Measurements from ENCODE around the gene SCN2A. TPM values are rescaled to one million over a fixed set of nuclear protein-coding genes. Genes with fewer than 3 reads are reported as not detected.

SCN2A gene
- total RNA-seq, 2 experiments from 2014 or later, result not detected

DNA sequence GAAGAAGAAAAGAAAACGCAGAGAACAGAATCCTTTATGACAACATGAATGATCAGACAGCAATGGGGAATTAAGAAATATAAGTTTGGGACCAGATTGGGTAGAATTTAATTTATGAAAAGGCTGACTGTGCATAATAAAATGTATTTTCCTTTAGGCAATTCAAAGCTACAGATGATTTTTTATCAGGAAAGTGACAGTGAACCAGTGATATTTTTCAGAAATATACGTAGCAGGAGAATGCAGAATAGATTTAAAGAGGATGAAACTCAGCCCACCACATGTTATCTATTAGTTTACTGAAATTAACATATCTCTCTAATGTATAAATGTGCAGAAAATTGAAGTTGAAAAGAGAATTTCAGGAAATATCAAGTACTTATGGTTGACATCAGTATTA lies 110.0 kb downstream of the SCN2A start:
- intact Hi-C loops (cut with DNase I, micrococcal nuclease), result no loop called here
- Mint-ChIP-seq H3K4me1 (ENCODE audit: low read depth) (no peaks in the 10 kb centered on the region), H3K27me3 (peaks cover 6% of the 10 kb centered on the region), H3K36me3 (ENCODE audit: low read depth) (no peaks in the 10 kb centered on the region), H3K4me3 (no peak overlapping the region), H3K9me3 (no peaks in the 10 kb centered on the region), H3K27ac (no peak overlapping the region)
- H3K27me3 ChIP-seq (ENCODE audit: control insufficient read depth in 1 of 2, insufficient read depth in 2 of 2, low read length in 2 of 2), result no peaks in the 10 kb centered on the region
- TF ChIP-seq, protein P1, sequence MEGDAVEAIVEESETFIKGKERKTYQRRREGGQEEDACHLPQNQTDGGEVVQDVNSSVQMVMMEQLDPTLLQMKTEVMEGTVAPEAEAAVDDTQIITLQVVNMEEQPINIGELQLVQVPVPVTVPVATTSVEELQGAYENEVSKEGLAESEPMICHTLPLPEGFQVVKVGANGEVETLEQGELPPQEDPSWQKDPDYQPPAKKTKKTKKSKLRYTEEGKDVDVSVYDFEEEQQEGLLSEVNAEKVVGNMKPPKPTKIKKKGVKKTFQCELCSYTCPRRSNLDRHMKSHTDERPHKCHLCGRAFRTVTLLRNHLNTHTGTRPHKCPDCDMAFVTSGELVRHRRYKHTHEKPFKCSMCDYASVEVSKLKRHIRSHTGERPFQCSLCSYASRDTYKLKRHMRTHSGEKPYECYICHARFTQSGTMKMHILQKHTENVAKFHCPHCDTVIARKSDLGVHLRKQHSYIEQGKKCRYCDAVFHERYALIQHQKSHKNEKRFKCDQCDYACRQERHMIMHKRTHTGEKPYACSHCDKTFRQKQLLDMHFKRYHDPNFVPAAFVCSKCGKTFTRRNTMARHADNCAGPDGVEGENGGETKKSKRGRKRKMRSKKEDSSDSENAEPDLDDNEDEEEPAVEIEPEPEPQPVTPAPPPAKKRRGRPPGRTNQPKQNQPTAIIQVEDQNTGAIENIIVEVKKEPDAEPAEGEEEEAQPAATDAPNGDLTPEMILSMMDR (IDR thresholded peaks at IDR 0.05), result no peak
- ATAC-seq (ENCODE audit: poor library complexity) (no peak), DNase-seq (no peak)
- no peak overlapping the region for H3K27ac ChIP-seq (ENCODE audit: low read depth in 1 of 2, low read length in 2 of 2)
- no peaks in the 10 kb centered on the region for H3K4me1 ChIP-seq (ENCODE audit: insufficient read depth, low read length)
- ChIA-PET CTCF (no interaction called here), POLR2A (no interaction called here)
- H3K4me3 ChIP-seq (ENCODE audit: low read length), result no peak overlapping the region
- H3K9me3 ChIP-seq (ENCODE audit: control insufficient read depth in 1 of 2, insufficient read depth in 1 of 2, low read length in 2 of 2), result no peaks in the 10 kb centered on the region
- H3K36me3 ChIP-seq (ENCODE audit: insufficient read depth, low read length), result no peaks in the 10 kb centered on the region

DNA sequence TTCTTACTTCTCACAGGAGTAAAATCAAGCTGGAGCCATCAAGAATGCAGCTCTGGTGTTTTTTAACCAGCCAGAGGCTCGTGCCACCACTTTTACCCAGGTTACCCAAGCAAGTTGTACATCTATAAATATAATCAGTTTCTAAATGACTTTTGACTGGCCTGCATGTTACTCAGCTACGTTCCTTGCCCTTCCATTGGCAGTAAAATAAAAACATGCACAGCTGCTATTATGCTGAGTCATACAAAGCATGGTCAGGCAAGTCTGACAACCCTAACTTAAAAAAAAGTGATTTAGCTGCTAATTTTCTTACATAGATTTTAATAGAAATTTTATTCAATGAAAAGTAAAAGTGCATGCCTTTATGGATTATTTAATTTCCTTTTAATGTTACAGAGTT lies 118.5 kb downstream of the SCN2A start:
- ChIA-PET CTCF (no interaction called here), POLR2A (no interaction called here)
- Mint-ChIP-seq H3K4me3 (no peak overlapping the region), H3K27me3 (no peaks in the 10 kb centered on the region), H3K9me3 (no peaks in the 10 kb centered on the region), H3K27ac (no peak overlapping the region), H3K4me1 (ENCODE audit: low read depth) (no peaks in the 10 kb centered on the region), H3K36me3 (ENCODE audit: low read depth) (no peaks in the 10 kb centered on the region)
- Histone ChIP-seq H3K4me1 (ENCODE audit: insufficient read depth, low read length) (no peaks in the 10 kb centered on the region), H3K9me3 (ENCODE audit: control insufficient read depth in 1 of 2, insufficient read depth in 1 of 2, low read length in 2 of 2) (no peaks in the 10 kb centered on the region), H3K36me3 (ENCODE audit: insufficient read depth, low read length) (no peaks in the 10 kb centered on the region), H3K27me3 (ENCODE audit: control insufficient read depth in 1 of 2, insufficient read depth in 2 of 2, low read length in 2 of 2) (no peaks in the 10 kb centered on the region), H3K4me3 (ENCODE audit: low read length) (no peak overlapping the region), H3K27ac (ENCODE audit: low read depth in 1 of 2, low read length in 2 of 2) (no peak overlapping the region)
- intact Hi-C loops (cut with DNase I, micrococcal nuclease), result no loop called here
- no peak for DNase-seq
- no peak for ATAC-seq (ENCODE audit: poor library complexity)
- TF ChIP-seq, protein P1 (IDR thresholded peaks at IDR 0.05), result no peak

DNA sequence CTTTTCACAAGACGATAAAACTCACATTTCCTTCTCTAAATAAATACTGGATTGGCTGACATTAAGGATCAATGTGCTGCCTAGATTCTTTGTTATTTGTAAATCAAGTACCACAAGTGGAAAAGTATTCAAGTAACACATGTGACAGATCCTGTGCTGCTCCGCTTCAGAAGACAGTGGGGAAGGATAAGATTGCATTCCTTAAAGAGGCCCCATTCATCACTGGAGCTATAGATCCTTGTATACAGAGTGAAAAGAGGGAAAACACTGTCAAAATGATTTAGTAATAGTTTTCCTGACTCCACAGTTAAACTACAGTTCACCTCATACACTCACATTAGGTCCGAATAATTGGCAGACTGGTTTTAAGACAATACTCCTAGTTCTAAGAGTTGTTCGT lies 122.3 kb downstream of the SCN2A start:
- Mint-ChIP-seq H3K4me1 (ENCODE audit: low read depth) (no peaks in the 10 kb centered on the region), H3K9me3 (no peaks in the 10 kb centered on the region), H3K4me3 (no peak overlapping the region), H3K27ac (no peak overlapping the region), H3K36me3 (ENCODE audit: low read depth) (no peaks in the 10 kb centered on the region), H3K27me3 (no peaks in the 10 kb centered on the region)
- intact Hi-C loops (cut with DNase I, micrococcal nuclease), result no loop called here
- Histone ChIP-seq H3K4me1 (ENCODE audit: insufficient read depth, low read length) (no peaks in the 10 kb centered on the region), H3K4me3 (ENCODE audit: low read length) (no peak overlapping the region), H3K27ac (ENCODE audit: low read depth in 1 of 2, low read length in 2 of 2) (no peak overlapping the region), H3K9me3 (ENCODE audit: control insufficient read depth in 1 of 2, insufficient read depth in 1 of 2, low read length in 2 of 2) (no peaks in the 10 kb centered on the region), H3K27me3 (ENCODE audit: control insufficient read depth in 1 of 2, insufficient read depth in 2 of 2, low read length in 2 of 2) (no peaks in the 10 kb centered on the region), H3K36me3 (ENCODE audit: insufficient read depth, low read length) (no peaks in the 10 kb centered on the region)
- ChIA-PET POLR2A (no interaction called here), CTCF (no interaction called here)
- ATAC-seq (ENCODE audit: poor library complexity) (no peak), DNase-seq (no peak)
- TF ChIP-seq, protein P1 (IDR thresholded peaks at IDR 0.05), result no peak

Data from CD4-positive, alpha-beta T cell (primary cell).